H9 (cell line): Measurements from ENCODE around the gene NLRP1. TPM values are rescaled to one million over a fixed set of nuclear protein-coding genes. Genes with fewer than 3 reads are reported as not detected.

ENCODE experiments used
- DNase-seq: peaks from one replicate; pipeline ENCODE4 v3.0.0-alpha.2; 2017
- H2AFZ ChIP-seq: one replicate; pipeline ENCODE4 v1.6.1; 2013; ENCODE audit warnings: mild to moderate bottlenecking, low read length, control low read depth, moderate library complexity
- H2AK5ac ChIP-seq: 2 replicates; pipeline ENCODE4 v1.6.1; 2013; ENCODE audit warnings: low read length, control low read depth, mixed read lengths; ENCODE audit not compliant: insufficient read length
- H2BK120ac ChIP-seq: one replicate; pipeline ENCODE4 v1.6.1; 2013; ENCODE audit warnings: low read depth, mild to moderate bottlenecking, low read length, control low read depth, inconsistent platforms; ENCODE audit not compliant: poor library complexity, severe bottlenecking
- H2BK12ac ChIP-seq: 2 replicates; pipeline ENCODE4 v1.6.1; 2013; ENCODE audit warnings: low read length, control low read depth, mixed read lengths, low read depth; ENCODE audit not compliant: insufficient read length
- H2BK15ac ChIP-seq: 2 replicates; pipeline ENCODE4 v1.6.1; 2013; ENCODE audit warnings: low read depth, low read length, control low read depth
- H2BK20ac ChIP-seq: one replicate; pipeline ENCODE4 v1.6.1; 2013; ENCODE audit warnings: low read depth, mild to moderate bottlenecking, low read length, control low read depth, inconsistent platforms; ENCODE audit not compliant: poor library complexity, severe bottlenecking
- H2BK5ac ChIP-seq: 2 replicates; pipeline ENCODE4 v1.6.1; 2013; ENCODE audit warnings: low read length, control low read depth, mixed read lengths; ENCODE audit not compliant: insufficient read length
- H3K14ac ChIP-seq: 2 replicates; pipeline ENCODE4 v1.6.1; 2013; ENCODE audit warnings: low read length, control low read depth; ENCODE audit not compliant: insufficient read depth
- H3K18ac ChIP-seq: 2 replicates; pipeline ENCODE4 v1.6.1; 2013; ENCODE audit warnings: low read depth, mild to moderate bottlenecking, mixed read lengths, low read length, control low read depth; ENCODE audit not compliant: insufficient read length
- H3K23ac ChIP-seq: 2 replicates; pipeline ENCODE4 v1.6.1; 2013; ENCODE audit warnings: low read length, control low read depth, mixed read lengths, low read depth; ENCODE audit not compliant: insufficient read length
- H3K23me2 ChIP-seq: 2 replicates; pipeline ENCODE4 v1.6.1; 2013; ENCODE audit warnings: low read depth, mild to moderate bottlenecking, mixed read lengths, low read length, control low read depth; ENCODE audit not compliant: insufficient read length, poor library complexity, severe bottlenecking
- H3K27ac ChIP-seq: 2 replicates; pipeline ENCODE4 v1.5.1; 2013; ENCODE audit warnings: low read length, control low read depth, mixed read lengths, low read depth; ENCODE audit not compliant: insufficient read length
- H3K27me3 ChIP-seq: 2 replicates; pipeline ENCODE4 v1.6.1; 2013; ENCODE audit warnings: low read length, control low read depth, inconsistent platforms; ENCODE audit not compliant: insufficient read depth
- H3K4ac ChIP-seq: 2 replicates; pipeline ENCODE4 v1.6.1; 2013; ENCODE audit warnings: low read depth, mild to moderate bottlenecking, control low read depth, inconsistent platforms, low read length, moderate library complexity
- H3K4me1 ChIP-seq: 2 replicates; pipeline ENCODE4 v1.6.1; 2013; ENCODE audit warnings: low read length, control low read depth, inconsistent platforms; ENCODE audit not compliant: insufficient read depth
- H3K4me2 ChIP-seq: 2 replicates; pipeline ENCODE4 v1.6.1; 2013; ENCODE audit warnings: low read length, control low read depth, mixed read lengths; ENCODE audit not compliant: insufficient read length, insufficient read depth
- H3K56ac ChIP-seq: 2 replicates; pipeline ENCODE4 v1.6.1; 2013; ENCODE audit warnings: low read depth, mild to moderate bottlenecking, mixed read lengths, low read length, control low read depth; ENCODE audit not compliant: insufficient read length
- H3K79me1 ChIP-seq: 2 replicates; pipeline ENCODE4 v1.6.1; 2013; ENCODE audit warnings: low read depth, mild to moderate bottlenecking, moderate library complexity, low read length, control low read depth, inconsistent platforms; ENCODE audit not compliant: insufficient read depth, poor library complexity, severe bottlenecking
- H3K79me2 ChIP-seq: 2 replicates; pipeline ENCODE4 v1.6.1; 2013; ENCODE audit warnings: low read length, control low read depth, inconsistent platforms; ENCODE audit not compliant: insufficient read depth
- H3K9ac ChIP-seq: 2 replicates; pipeline ENCODE4 v1.6.1; 2013; ENCODE audit warnings: low read length, control low read depth, mixed read lengths; ENCODE audit not compliant: insufficient read length; ENCODE audit errors: extremely low read depth
- H3K9me3 ChIP-seq: one replicate; pipeline ENCODE4 v1.6.1; 2013; ENCODE audit warnings: low read depth, low read length, inconsistent platforms; ENCODE audit not compliant: control insufficient read depth
- H3T11ph ChIP-seq: one replicate; pipeline ENCODE4 v1.6.1; 2013; ENCODE audit warnings: mild to moderate bottlenecking, low read length, control low read depth, inconsistent platforms
- H4K20me1 ChIP-seq: one replicate; pipeline ENCODE4 v1.6.1; 2013; ENCODE audit not compliant: control insufficient read depth, insufficient read length, insufficient read depth
- H4K5ac ChIP-seq: 2 replicates; pipeline ENCODE4 v1.6.1; 2013; ENCODE audit warnings: low read depth, mild to moderate bottlenecking, mixed read lengths, low read length, control low read depth; ENCODE audit not compliant: insufficient read length
- H4K8ac ChIP-seq: replicated peaks from 2 replicates; pipeline ENCODE4 v1.6.1; 2013; ENCODE audit warnings: low read length, control low read depth, mixed read lengths, low read depth; ENCODE audit not compliant: insufficient read length
- H4K91ac ChIP-seq: 2 replicates; pipeline ENCODE4 v1.6.1; 2013; ENCODE audit warnings: low read depth, mild to moderate bottlenecking, moderate library complexity, mixed read lengths, low read length, control low read depth; ENCODE audit not compliant: insufficient read length
- H3K27ac Mint-ChIP-seq, 3 experiments: 2 replicates in 2 of 3; 3 replicates in 1 of 3; pipeline ENCODE4 v1.8.0; 2020 to 2021; ENCODE audit warnings: mixed read lengths in 3 of 3, mild to moderate bottlenecking in 1 of 3, moderate library complexity in 1 of 3
- H3K27me3 Mint-ChIP-seq: 2 replicates; pipeline ENCODE4 v1.8.0; 2021; ENCODE audit warnings: low read depth, mild to moderate bottlenecking, moderate library complexity, mixed read lengths
- H3K36me3 Mint-ChIP-seq, 3 experiments: 2 replicates in 2 of 3; 3 replicates in 1 of 3; pipeline ENCODE4 v1.8.0; 2020 to 2021; ENCODE audit warnings: low read depth in 3 of 3, mixed read lengths in 3 of 3; ENCODE audit not compliant: insufficient read depth in 1 of 3
- H3K4me1 Mint-ChIP-seq, 2 experiments: 2 replicates each; pipeline ENCODE4 v1.8.0; 2020; ENCODE audit warnings: mixed read lengths in 2 of 2
- H3K4me3 Mint-ChIP-seq, 2 experiments: 2 replicates in 1 of 2; 3 replicates in 1 of 2; pipeline ENCODE4 v1.8.0; 2020 to 2021; ENCODE audit warnings: mild to moderate bottlenecking in 2 of 2, mixed read lengths in 2 of 2, moderate library complexity in 1 of 2
- H3K9me3 Mint-ChIP-seq, 2 experiments: 2 replicates in 1 of 2; 3 replicates in 1 of 2; pipeline ENCODE4 v1.8.0; 2020; ENCODE audit warnings: mild to moderate bottlenecking in 2 of 2, mixed read lengths in 2 of 2, moderate library complexity in 1 of 2
- CTCF ChIP-seq: fragments of 200-600 bp; sonication (generic); conservative IDR thresholded peaks from 3 replicates; pipeline ENCODE4 v1.8.0; 2021; ENCODE audit warnings: antibody characterized with exemption, mild to moderate bottlenecking
- WGBS: extraction: QIAGEN DNeasy Blood & Tissue Kit; methylation state at CpG from one replicate; pipeline ENCODE4 v1.1.7; 2013; ENCODE audit warnings: missing lambda C conversion rate, low lambda C conversion rate, mixed read lengths; ENCODE audit not compliant: insufficient read length; ENCODE audit errors: extremely low coverage; 5-methylcytosine and 5-hydroxymethylcytosine counted together
- total RNA-seq: library from RNA; stranded (reverse); gene quantifications from 2 replicates; pipeline ENCODE4 v1.2.1, GENCODE V29; 2021

Gene NLRP1
- total RNA-seq, 1 experiment from 2014 or later: 12.1 TPM

GRCh38 chr17:5629128-5629527, 44.8 kb upstream of the NLRP1 start:
- H3K4me3 Mint-ChIP-seq: no peak overlapping the region
- Histone ChIP-seq H2BK15ac (no peak overlapping the region), H3K79me1 (no peaks in the 10 kb centered on the region), H4K20me1 (no peaks in the 10 kb centered on the region), H3K14ac (no peak overlapping the region), H4K91ac (no peak overlapping the region), H2BK120ac (no peak overlapping the region), H3K4ac (no peak overlapping the region), H3K27ac (no peak overlapping the region), H2AK5ac (no peak overlapping the region), H3K79me2 (no peaks in the 10 kb centered on the region), H2BK12ac (no peak overlapping the region), H3K9ac (no peak overlapping the region), H2BK20ac (no peak overlapping the region), H3K23ac (no peak overlapping the region), H2BK5ac (no peak overlapping the region), H3K27me3 (no peaks in the 10 kb centered on the region), H3K56ac (no peak overlapping the region), H4K5ac (no peak overlapping the region), H4K8ac (no peak overlapping the region), H3K23me2 (no peaks in the 10 kb centered on the region), H3K9me3 (no peaks in the 10 kb centered on the region), H3K4me1 (no peaks in the 10 kb centered on the region), H2AFZ (no peak overlapping the region), H3K4me2 (no peak overlapping the region), H3T11ph (no peak overlapping the region), H3K18ac (no peak overlapping the region)
- no peak for TF ChIP-seq CTCF
- no CpG with 5 or more reads among the region's 7 CpGs for WGBS
- no peaks in the 10 kb centered on the region for H3K4me1 Mint-ChIP-seq
- H3K27me3 Mint-ChIP-seq: peaks cover 11% of the 10 kb centered on the region
- no peaks in the 10 kb centered on the region for H3K9me3 Mint-ChIP-seq
- no peak for DNase-seq
- H3K27ac Mint-ChIP-seq: no peak overlapping the region
- H3K36me3 Mint-ChIP-seq: no peaks in the 10 kb centered on the region
